C4-2B (cell line): ENCODE results near the gene RAB5B.
A peak's percentile ranks its signal among the peaks of the same experiment; 100 is the strongest.

ENCODE experiments used
- H3K27ac ChIP-seq: fragments of 450-650 bp; 2 replicates; pipeline ENCODE4 v1.5.1; 2017
- CTCF ChIP-seq: fragments of 450-650 bp; conservative IDR thresholded peaks from 2 replicates; pipeline ENCODE4 v1.5.1; 2017; ENCODE audit warnings: mild to moderate bottlenecking
- ZFX ChIP-seq: fragments of 450-650 bp; IDR thresholded peaks from 2 replicates; pipeline ENCODE4 v1.6.1; 2017

Gene RAB5B

DNA sequence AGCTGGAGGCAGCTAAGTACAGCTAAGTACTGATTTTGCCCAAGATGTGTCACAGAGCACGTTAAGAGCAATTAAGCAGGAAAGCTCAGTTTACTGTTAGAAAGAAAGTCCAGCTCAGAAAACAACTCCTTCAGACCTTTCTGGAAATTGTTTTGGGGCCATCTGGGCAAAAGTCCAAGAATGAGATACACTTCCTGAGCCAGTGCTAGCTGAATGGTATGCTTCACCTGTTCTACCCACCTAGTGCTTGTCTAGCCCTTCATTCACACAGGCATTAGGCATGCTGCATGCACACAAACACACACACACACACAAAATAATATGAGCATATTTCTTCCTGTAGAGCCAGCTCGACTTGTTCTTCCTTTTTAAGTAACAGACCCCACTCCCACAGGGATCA lies 40.3 kb downstream of the RAB5B start:
- peak overlapping the region; percentile 13; the same call in 1 of the 2 replicates for H3K27ac ChIP-seq
- TF ChIP-seq CTCF = no peak
- TF ChIP-seq ZFX = no peak

DNA sequence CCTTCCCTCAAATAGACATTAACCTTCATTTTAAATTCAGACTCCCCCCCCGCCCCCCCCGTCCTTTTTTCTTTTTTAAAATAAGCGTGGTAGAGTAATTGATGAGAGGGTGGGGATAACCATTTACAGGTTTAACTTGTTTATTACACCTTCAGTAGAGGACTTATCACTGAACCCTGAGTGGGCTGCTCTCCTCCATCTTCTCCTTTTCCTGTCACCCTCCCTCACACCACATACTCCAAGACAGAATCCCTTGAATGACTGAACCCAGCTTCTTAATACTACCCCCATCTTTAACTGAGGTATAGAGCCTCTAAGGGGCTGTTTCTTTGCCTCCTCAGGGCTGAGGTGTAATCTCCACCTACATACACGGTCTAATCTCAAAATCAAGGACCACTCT lies 43.3 kb downstream of the RAB5B start:
- no peak for TF ChIP-seq ZFX
- no peak for TF ChIP-seq CTCF
- no peak overlapping the region for H3K27ac ChIP-seq

- TF ChIP-seq CTCF (no peak), ZFX (no peak)
- H3K27ac ChIP-seq = no peak overlapping the region
These were observed 44.5 kb downstream of the RAB5B start for GRCh38 chr12:56018356-56018755.

DNA sequence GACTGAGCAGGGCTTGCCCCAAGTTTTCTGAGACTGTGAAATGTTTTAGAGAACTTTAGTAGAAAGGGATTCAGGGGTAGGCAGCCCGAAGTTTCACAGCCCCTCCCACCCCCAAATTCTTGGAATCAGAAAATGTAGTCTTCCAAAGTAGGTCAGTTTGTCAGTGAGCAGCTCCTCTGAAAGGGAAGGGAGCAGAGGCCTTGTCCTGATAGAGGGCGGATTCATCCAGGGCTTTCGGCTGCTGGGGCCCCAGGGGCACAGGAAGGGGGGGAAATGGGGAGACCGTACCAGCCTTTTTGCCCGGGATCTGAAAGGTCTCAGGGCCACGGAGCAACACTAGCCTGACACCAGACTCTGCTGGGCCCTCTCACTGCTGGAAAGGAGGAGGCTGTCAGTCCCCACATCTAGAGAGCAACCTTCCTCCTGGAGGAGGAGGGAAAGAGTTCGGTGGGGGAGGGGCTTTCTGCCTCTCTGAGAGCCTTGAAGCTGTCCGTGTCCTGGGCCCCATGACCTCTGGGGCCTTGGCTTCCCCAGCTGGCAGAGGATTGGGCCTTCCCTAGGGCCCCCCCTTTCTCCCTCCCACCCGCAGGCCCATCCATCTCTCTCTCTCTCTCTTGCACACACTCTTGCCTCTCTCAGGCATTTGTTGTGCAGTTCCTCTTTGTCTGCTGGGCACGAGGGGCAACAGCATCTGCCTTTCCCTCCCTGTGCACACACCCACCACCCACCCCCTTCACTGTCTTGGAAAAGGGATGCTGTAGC lies 46.7 kb downstream of the RAB5B start, which contains the start of gene IKZF4:
Gene IKZF4, plus strand, starts transcription at position 621 of the 762 bp plus-strand sequence. CDS start 451 bp downstream, outside the sequence.
- no peak for TF ChIP-seq ZFX
- no peak for TF ChIP-seq CTCF
- H3K27ac ChIP-seq = no peak within 1 kb of the TSS

DNA sequence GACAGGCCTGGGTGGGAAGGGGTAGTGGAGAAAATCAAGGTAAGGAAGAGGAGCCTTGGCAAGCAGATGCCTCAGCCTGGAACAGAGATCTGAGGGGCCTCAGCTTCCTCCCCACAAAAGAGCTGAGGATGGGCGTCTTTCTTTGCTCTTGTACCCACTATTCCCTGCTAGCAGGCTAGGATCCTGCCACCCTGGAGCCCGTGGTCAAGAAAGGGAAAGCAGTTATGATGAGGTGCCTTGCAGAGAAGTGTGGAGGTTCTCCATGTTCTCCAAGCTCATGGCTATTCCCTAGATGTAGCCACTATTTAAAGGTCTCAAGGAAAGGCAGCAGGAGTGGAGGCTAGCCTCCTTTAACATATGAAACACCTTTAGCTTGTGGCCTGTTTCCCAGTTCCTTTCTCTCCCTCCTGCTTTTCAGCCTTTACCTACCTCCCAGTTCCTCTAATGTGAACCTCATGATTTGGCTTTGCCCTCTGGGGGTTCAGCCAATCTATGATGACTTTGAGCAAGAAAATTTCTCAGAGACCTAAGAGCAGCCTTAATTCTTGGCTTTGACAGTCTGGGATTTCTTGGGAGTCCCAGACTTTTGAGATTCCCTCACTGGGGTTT lies 48.1 kb downstream of the RAB5B start:
- no peak overlapping the region for H3K27ac ChIP-seq
- TF ChIP-seq CTCF = no peak
- no peak for TF ChIP-seq ZFX

GRCh38 chr12:56028511-56029165 lies 54.8 kb downstream of the RAB5B start:
- peak overlapping the region; percentile 56 for H3K27ac ChIP-seq
- TF ChIP-seq CTCF = no peak
- TF ChIP-seq ZFX = no peak

- H3K27ac ChIP-seq = peak overlapping the region; percentile 56
- no peak for TF ChIP-seq ZFX
- TF ChIP-seq CTCF = no peak
These were observed 55.3 kb downstream of the RAB5B start for GRCh38 chr12:56029166-56029519.
